Stimulated activated CD4-positive, alpha-beta T cell treated with anti-CD3 and anti-CD28 coated beads, Interleukin-2, amount 100 ng/mL, for 4 hours (primary cell): ENCODE measurements around the gene SCRG1.

Experiments
- DNase-seq: peaks from one replicate; pipeline ENCODE4 v3.0.0-alpha.2; 2020; ENCODE audit warnings: low read depth

The SCRG1 gene

GRCh38 chr4:173362666-173363065 is 36.2 kb downstream of the SCRG1 start:
- no peak for DNase-seq

GRCh38 chr4:173360587-173361221 is 38.2 kb downstream of the SCRG1 start:
- DNase-seq = no peak

- no peak for DNase-seq
These were observed 41.0 kb downstream of the SCRG1 start for GRCh38 chr4:173357939-173358338.

GRCh38 chr4:173347467-173347866 is 51.4 kb downstream of the SCRG1 start:
- no peak for DNase-seq

- no peak for DNase-seq
These were observed 52.8 kb downstream of the SCRG1 start for GRCh38 chr4:173346074-173346473.

GRCh38 chr4:173345648-173346047 is 53.3 kb downstream of the SCRG1 start:
- no peak for DNase-seq

GRCh38 chr4:173343832-173344397 is 55.0 kb downstream of the SCRG1 start:
- no peak for DNase-seq

GRCh38 chr4:173337463-173337862 is 61.5 kb downstream of the SCRG1 start:
- no peak for DNase-seq

GRCh38 chr4:173334891-173335752 is 63.8 kb downstream of the SCRG1 start:
- DNase-seq = no peak
